ENCODE data around the gene ABCG4.

ABCG4 gene

DNA sequence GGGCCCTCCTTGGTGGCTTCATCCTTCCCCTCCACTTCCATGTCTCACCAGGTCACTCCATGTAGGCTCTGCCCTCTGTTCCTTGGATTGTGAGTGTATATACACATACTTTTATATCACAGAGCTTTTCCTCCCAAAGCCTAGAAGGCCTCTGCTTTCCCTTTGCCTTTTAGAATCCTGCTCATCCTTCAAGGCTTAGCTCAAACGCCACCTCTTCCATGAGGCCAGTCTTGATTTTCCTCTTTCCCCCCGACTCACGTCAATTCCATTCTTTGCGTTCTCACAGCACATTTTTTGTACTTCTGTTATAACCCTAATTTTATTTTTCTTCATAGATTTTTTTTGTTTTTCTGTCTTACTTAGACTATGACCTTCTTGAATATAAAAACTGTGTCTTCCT, 3.8 kb downstream of the ABCG4 start:
- TF ChIP-seq Cebpa-rat (IDR thresholded peaks at IDR 0.05): no peak
- Histone ChIP-seq H3K36me3 (no peaks in the 10 kb centered on the region), H3K4me1 (peaks cover 27% of the 10 kb centered on the region), H3K9me3 (no peaks in the 10 kb centered on the region), H3K4me2 (no peak overlapping the region), H3K27me3 (peaks cover 42% of the 10 kb centered on the region), H3K27ac (no peak overlapping the region), H3K4me3 (no peak overlapping the region), H4K20me1 (peaks cover 24% of the 10 kb centered on the region), H3K9ac (no peak overlapping the region)

DNA sequence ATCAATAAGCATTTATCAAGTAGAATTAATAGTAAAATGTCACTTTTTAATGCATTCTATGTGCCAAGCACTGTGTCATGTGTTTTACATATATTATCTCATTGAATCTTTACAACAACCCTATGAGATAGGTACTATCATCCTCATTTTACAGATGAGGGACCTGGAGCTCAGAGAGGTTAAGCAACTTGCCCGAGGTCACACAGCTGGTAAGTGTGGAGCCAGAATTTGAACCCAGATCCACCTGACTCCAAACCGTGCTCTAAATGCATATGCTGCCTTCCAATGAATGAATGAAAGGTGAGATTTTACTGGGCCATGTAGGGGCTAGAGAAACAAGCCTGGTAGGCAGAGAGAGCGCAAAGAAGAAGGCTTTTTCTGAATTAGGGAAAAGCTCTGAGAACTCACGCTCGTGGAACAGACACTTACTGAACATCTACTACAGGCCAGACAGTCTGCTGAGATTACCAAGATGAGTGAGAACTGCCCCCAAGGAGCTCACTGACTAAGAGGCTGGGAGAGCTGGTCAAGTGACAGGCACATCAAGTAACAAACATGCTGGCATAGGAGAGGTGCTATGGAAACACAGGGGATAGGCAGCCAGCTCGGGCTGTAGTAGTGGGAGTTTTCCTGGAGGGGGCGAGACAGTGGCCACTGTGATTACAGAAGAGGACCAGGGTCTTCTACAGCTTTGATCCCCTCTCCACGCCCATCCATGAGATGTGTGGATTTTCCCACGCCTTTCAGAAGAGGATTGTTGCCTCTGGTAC, 4.4 kb downstream of the ABCG4 start:
- no peaks in the 10 kb centered on the region for H3K36me3 ChIP-seq
- peaks cover 20% of the 10 kb centered on the region for H4K20me1 ChIP-seq
- no peak overlapping the region for H3K9ac ChIP-seq
- peaks cover 21% of the 10 kb centered on the region for H3K4me1 ChIP-seq
- no peaks in the 10 kb centered on the region for H3K9me3 ChIP-seq
- H3K27me3 ChIP-seq: peaks cover 36% of the 10 kb centered on the region
- TF ChIP-seq Cebpa-rat (IDR thresholded peaks at IDR 0.05): no peak
- no peak overlapping the region for H3K27ac ChIP-seq
- no peak overlapping the region for H3K4me3 ChIP-seq
- H3K4me2 ChIP-seq: no peak overlapping the region

DNA sequence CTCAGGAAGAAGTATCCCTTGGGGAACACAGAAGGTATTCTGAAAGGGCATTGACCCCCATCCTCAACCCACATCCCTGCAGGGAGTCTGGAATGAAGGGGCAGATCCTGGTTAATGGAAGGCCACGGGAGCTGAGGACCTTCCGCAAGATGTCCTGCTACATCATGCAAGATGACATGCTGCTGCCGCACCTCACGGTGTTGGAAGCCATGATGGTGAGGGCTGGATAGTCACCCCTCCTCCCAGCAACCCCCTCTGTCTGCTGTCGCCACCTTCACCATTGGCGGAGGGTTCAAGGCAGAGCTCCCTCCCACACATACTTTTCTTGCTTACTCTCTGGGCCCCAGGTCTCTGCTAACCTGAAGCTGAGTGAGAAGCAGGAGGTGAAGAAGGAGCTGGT, 5.3 kb downstream of the ABCG4 start:
- Histone ChIP-seq H3K4me2 (no peak overlapping the region), H3K27me3 (peaks cover 27% of the 10 kb centered on the region), H3K36me3 (no peaks in the 10 kb centered on the region), H3K9me3 (no peaks in the 10 kb centered on the region), H3K27ac (no peak overlapping the region), H3K4me3 (no peak overlapping the region), H4K20me1 (peaks cover 16% of the 10 kb centered on the region; the same call in 1 of the 2 replicates), H3K9ac (no peak overlapping the region), H3K4me1 (peaks cover 13% of the 10 kb centered on the region)
- no peak for TF ChIP-seq Cebpa-rat (IDR thresholded peaks at IDR 0.05)

DNA sequence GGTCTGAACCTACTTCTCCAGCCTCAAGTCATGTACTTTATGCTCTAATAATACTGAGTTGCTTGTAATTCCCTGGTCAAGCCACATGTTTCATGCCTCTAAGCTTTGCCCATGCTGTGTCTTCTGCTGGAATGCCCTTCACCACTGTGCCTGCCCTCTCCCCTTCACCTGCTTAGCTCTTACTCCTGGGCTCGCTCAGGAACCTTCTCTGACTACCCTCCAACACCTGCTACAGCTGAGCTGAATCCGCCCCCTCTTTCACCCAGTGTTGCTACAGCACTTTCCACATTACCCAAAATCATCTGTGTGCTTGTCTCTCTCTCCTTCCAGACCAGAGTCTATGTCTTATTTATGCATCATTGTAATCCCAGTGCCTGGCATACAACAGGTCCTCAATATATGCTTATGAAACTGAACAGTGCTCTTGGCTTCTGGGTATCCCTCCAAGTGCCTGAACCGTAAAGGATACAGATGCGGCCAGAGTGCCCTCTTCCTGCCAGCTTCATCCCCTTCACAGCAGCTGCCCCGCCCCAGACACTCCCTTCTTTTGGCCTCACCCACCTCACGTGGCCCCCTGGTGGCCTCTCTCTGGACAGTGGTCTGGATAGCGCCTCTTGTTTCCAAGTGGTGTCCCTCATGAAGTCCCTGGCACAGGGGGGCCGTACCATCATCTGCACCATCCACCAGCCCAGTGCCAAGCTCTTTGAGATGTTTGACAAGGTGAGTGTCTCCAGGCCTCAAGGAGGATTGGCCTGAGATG, 7.1 kb downstream of the ABCG4 start:
- Histone ChIP-seq H3K4me1 (no peaks in the 10 kb centered on the region), H3K4me3 (no peak overlapping the region), H3K9me3 (no peaks in the 10 kb centered on the region), H3K4me2 (no peak overlapping the region), H4K20me1 (0 out of 2 replicates have a peak, but pooled peaks cover under 1% of the 10 kb centered on the region), H3K36me3 (no peaks in the 10 kb centered on the region), H3K27ac (no peak overlapping the region), H3K9ac (no peak overlapping the region), H3K27me3 (peaks cover 9% of the 10 kb centered on the region)
- TF ChIP-seq Cebpa-rat (IDR thresholded peaks at IDR 0.05): no peak

DNA sequence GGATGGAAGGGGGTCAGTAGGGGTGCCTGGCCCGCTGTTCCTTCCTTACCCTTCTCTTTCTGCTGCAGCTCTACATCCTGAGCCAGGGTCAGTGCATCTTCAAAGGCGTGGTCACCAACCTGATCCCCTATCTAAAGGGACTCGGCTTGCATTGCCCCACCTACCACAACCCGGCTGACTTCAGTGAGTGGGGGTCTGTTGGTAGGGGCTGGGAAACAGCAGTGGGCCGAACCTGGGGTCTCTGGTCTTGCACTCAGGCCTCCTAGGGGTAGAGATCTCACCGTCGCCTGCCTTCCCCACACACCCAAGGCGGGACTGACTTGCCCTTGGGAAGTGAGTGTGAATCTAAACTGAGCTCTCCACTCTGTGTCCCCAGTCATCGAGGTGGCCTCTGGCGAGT, 7.6 kb downstream of the ABCG4 start:
- Histone ChIP-seq H3K36me3 (no peaks in the 10 kb centered on the region), H3K27ac (no peak overlapping the region), H3K9ac (no peak overlapping the region), H4K20me1 (no peaks in the 10 kb centered on the region), H3K4me2 (no peak overlapping the region), H3K4me3 (no peak overlapping the region), H3K27me3 (peaks cover 4% of the 10 kb centered on the region; the same call in 1 of the 2 replicates), H3K9me3 (no peaks in the 10 kb centered on the region), H3K4me1 (peaks cover 6% of the 10 kb centered on the region; the same call in 1 of the 2 replicates)
- no peak for TF ChIP-seq Cebpa-rat (IDR thresholded peaks at IDR 0.05)

DNA sequence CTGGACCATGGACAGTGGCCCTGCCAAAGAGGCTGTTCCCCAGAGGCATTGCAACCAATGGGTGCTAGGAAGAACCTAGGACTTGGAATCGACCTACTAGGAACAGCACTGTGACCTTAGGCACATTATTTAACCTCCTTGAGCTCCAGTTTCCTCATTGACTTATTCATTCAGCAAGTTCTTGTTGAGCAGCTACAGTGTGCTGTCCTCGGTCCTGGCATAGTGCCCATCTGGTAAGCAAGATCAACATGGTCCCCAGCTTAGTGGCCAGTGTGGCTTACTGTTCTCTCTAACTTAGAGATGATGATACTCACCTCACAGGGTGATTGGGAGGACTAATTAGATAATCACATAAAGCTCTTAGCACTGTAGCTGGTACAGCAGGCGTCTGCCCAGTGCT, 8.2 kb downstream of the ABCG4 start:
- Histone ChIP-seq H3K4me1 (peaks cover 6% of the 10 kb centered on the region; the same call in 1 of the 2 replicates), H3K36me3 (no peaks in the 10 kb centered on the region), H3K9me3 (no peaks in the 10 kb centered on the region), H3K4me3 (no peak overlapping the region), H3K4me2 (no peak overlapping the region), H3K27me3 (no peaks in the 10 kb centered on the region), H3K9ac (no peak overlapping the region), H4K20me1 (no peaks in the 10 kb centered on the region), H3K27ac (no peak overlapping the region)
- no peak for TF ChIP-seq Cebpa-rat (IDR thresholded peaks at IDR 0.05)

DNA sequence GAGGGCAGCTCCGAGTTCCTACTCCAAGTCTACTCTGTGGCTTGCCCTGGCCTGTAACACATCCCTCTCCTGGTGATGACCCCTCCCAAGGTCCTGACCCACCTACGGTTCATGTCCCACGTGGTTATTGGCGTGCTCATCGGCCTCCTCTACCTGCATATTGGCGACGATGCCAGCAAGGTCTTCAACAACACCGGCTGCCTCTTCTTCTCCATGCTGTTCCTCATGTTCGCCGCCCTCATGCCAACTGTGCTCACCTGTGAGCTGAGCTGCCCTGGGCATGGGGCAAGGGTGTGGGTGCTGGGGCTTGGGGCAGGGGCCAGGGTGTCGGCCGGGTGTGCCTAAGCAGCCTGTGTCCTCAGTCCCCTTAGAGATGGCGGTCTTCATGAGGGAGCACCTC, 9.6 kb downstream of the ABCG4 start:
- TF ChIP-seq Cebpa-rat (IDR thresholded peaks at IDR 0.05): no peak
- H3K4me2 ChIP-seq: no peak overlapping the region
- H3K27ac ChIP-seq: no peak overlapping the region
- H3K9ac ChIP-seq: no peak overlapping the region
- no peaks in the 10 kb centered on the region for H3K9me3 ChIP-seq
- no peak overlapping the region for H3K4me3 ChIP-seq
- no peaks in the 10 kb centered on the region for H3K27me3 ChIP-seq
- no peaks in the 10 kb centered on the region for H3K36me3 ChIP-seq
- H3K4me1 ChIP-seq: peaks cover 6% of the 10 kb centered on the region; the same call in 1 of the 2 replicates
- H4K20me1 ChIP-seq: no peaks in the 10 kb centered on the region

DNA sequence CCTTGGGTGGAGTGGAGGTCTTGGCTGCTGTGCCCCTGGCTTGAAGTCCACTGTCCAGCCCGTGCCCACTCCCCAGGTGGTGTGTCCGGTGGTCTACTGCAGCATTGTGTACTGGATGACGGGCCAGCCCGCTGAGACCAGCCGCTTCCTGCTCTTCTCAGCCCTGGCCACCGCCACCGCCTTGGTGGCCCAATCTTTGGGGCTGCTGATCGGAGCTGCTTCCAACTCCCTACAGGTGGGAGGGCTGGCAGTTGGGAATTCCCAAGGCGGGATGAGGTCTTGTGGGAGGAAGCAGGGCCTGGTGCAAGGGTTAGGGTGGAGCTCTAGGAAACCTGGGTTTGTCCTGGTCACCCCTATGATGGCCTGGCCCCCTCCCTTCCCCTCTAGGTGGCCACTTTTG, 11.3 kb downstream of the ABCG4 start:
- Histone ChIP-seq H3K9me3 (no peaks in the 10 kb centered on the region), H3K4me1 (peaks cover 6% of the 10 kb centered on the region; the same call in 1 of the 2 replicates), H3K27me3 (no peaks in the 10 kb centered on the region), H3K27ac (no peak overlapping the region), H4K20me1 (no peaks in the 10 kb centered on the region), H3K4me2 (no peak overlapping the region), H3K9ac (no peak overlapping the region), H3K36me3 (no peaks in the 10 kb centered on the region), H3K4me3 (no peak overlapping the region)
- TF ChIP-seq Cebpa-rat (IDR thresholded peaks at IDR 0.05): no peak

DNA sequence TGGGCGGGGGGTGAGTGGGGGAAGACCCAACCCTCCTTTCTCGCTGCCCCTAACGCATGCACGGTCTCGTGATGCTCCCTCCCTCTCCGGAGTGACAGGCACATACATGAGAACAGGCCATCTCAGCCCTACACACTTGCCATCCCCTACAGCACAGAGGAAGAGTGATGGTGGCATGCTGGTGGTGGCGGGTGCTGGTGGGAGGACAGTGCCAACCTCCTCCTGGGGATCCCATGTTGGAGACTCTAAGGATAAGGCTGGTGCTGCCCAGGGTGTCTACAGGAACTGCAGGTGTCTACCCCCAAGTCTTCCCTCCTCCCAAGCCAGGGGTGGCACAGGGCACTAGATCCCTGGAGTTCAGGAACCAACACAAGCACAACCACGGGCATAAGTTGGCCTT, 13.0 kb downstream of the ABCG4 start:
- no peak for TF ChIP-seq Cebpa-rat (IDR thresholded peaks at IDR 0.05)
- Histone ChIP-seq H3K27me3 (no peaks in the 10 kb centered on the region), H3K4me3 (no peak overlapping the region), H3K4me2 (no peak overlapping the region), H3K4me1 (peaks cover 17% of the 10 kb centered on the region), H3K27ac (no peak overlapping the region), H4K20me1 (no peaks in the 10 kb centered on the region), H3K9ac (no peak overlapping the region), H3K36me3 (no peaks in the 10 kb centered on the region), H3K9me3 (no peaks in the 10 kb centered on the region)

All from BLaER1 (cell line).